Measurements from ENCODE around the gene RASSF9.

Gene RASSF9

DNA sequence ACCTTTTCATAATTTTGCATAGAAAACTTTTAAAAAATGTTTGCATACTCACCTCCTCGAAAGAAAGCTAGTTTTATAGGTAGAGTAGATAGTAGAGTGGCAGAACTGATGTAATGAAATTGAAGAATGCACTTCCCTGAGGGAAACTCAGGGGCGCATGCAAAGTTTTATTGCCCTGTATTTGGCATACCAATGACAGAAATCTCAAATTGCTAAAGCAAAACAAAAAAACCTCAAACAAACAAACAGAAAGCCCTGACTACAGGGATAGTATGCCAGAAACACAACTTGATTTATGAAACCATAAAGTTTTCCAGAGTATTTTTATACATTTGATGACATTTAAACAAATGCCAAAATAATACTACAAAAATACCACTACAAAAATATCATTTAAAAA, 1.8 kb downstream of the RASSF9 start:
- in situ Hi-C loops (cut with HindIII; ENCODE audit: low sequenced_read_pairs), result no loop called here
- TF ChIP-seq, protein P1, sequence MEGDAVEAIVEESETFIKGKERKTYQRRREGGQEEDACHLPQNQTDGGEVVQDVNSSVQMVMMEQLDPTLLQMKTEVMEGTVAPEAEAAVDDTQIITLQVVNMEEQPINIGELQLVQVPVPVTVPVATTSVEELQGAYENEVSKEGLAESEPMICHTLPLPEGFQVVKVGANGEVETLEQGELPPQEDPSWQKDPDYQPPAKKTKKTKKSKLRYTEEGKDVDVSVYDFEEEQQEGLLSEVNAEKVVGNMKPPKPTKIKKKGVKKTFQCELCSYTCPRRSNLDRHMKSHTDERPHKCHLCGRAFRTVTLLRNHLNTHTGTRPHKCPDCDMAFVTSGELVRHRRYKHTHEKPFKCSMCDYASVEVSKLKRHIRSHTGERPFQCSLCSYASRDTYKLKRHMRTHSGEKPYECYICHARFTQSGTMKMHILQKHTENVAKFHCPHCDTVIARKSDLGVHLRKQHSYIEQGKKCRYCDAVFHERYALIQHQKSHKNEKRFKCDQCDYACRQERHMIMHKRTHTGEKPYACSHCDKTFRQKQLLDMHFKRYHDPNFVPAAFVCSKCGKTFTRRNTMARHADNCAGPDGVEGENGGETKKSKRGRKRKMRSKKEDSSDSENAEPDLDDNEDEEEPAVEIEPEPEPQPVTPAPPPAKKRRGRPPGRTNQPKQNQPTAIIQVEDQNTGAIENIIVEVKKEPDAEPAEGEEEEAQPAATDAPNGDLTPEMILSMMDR (IDR thresholded peaks at IDR 0.05; ENCODE audit: low read depth, low read length), result no peak
- DNase-seq (ENCODE audit: low read depth, low spot score), result no peak
- peak overlapping the region; percentile 63 for H3K4me3 ChIP-seq (ENCODE audit: low read depth, low read length)

DNA sequence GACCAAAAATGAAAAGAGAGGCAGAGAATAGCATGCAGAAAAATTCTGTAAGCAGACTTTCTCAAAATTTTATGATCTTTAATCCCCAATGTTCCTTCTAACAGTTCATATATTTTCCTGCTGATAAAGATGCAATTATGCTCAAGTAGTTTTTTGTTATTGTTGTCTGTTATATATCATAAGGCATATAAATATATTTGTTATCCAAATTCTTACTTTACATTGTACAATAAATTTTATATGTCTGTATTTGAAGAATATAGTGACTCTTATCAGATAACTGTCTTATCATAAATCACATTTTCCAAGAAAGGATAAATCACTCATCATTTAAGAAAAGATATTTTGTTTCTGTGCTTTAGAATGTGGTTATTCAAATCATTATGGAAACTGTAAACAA, 2.6 kb downstream of the RASSF9 start:
- no peak overlapping the region for H3K4me3 ChIP-seq (ENCODE audit: low read depth, low read length)
- DNase-seq (ENCODE audit: low read depth, low spot score), result no peak
- in situ Hi-C loops (cut with HindIII; ENCODE audit: low sequenced_read_pairs), result no loop called here
- TF ChIP-seq, protein P1 (IDR thresholded peaks at IDR 0.05; ENCODE audit: low read depth, low read length), result no peak

GRCh38 chr12:85831327-85831990, 4.8 kb downstream of the RASSF9 start:
- in situ Hi-C loops (cut with HindIII; ENCODE audit: low sequenced_read_pairs), result no loop called here
- no peak for DNase-seq (ENCODE audit: low read depth, low spot score)
- TF ChIP-seq, protein P1 (IDR thresholded peaks at IDR 0.05; ENCODE audit: low read depth, low read length), result no peak
- H3K4me3 ChIP-seq (ENCODE audit: low read depth, low read length), result no peak overlapping the region

DNA sequence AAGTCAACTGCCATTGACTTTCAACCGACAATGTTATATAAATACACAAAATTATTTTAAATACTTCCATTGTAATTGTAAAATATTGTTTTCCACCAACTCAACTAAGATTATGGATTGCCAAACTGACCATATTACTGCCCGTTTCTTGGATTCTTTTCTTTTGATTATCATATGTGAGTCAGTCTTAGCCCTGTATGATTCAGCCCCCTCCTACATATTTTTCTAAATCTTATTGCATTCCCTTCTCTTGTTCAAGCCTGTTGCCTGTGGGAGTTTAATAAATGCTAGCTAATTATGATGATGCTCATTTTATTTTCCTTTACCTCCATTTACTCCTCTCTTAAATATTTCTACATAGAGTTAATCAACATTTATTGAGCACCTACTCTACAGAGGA, 6.8 kb downstream of the RASSF9 start:
- TF ChIP-seq, protein P1 (IDR thresholded peaks at IDR 0.05; ENCODE audit: low read depth, low read length), result no peak
- in situ Hi-C loops (cut with HindIII; ENCODE audit: low sequenced_read_pairs), result no loop called here
- DNase-seq (ENCODE audit: low read depth, low spot score), result peak; percentile 49
- H3K4me3 ChIP-seq (ENCODE audit: low read depth, low read length), result no peak overlapping the region

DNA sequence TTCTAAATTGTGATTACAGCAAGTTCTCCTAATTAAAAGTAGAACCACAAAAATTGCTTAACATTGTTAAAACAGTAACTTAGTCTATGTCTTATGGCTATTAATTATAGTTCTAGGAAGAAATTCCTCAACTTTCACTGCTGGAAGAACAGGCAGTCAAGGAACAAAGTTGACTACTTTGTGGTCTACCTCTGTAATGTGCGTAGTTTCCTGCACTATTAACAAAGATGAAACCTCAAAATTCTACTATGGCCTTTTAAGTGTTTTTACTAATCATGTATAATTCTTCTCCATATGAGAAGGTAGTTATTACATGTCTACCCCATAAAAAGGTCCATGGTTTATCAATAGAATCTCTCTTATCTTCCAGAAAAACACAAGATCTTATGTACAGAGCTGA, 7.6 kb downstream of the RASSF9 start:
- in situ Hi-C loops (cut with HindIII; ENCODE audit: low sequenced_read_pairs), result no loop called here
- peak; percentile 52 for DNase-seq (ENCODE audit: low read depth, low spot score)
- no peak overlapping the region for H3K4me3 ChIP-seq (ENCODE audit: low read depth, low read length)
- TF ChIP-seq, protein P1 (IDR thresholded peaks at IDR 0.05; ENCODE audit: low read depth, low read length), result no peak

- H3K4me3 ChIP-seq (ENCODE audit: low read depth, low read length), result no peak overlapping the region
- TF ChIP-seq, protein P1 (IDR thresholded peaks at IDR 0.05; ENCODE audit: low read depth, low read length), result no peak
- in situ Hi-C loops (cut with HindIII; ENCODE audit: low sequenced_read_pairs), result no loop called here
- DNase-seq (ENCODE audit: low read depth, low spot score), result peak; percentile 17
Measured at GRCh38 chr12:85825746-85826145, 10.5 kb downstream of the RASSF9 start.
